Endothelial cell of umbilical vein (primary cell): ENCODE data around the gene ZNF346. TPM values are rescaled to one million over a fixed set of nuclear protein-coding genes. Genes with fewer than 3 reads are reported as not detected.

Experiments used
- BruUV-seq: library from RNA; stranded (reverse); fragments of 400-500 nt; replicated peaks from 2 replicates; lab custom pipeline; 2021; lab: Mats Ljungman, UMichigan
- CTCF ChIA-PET: fragments of 300-600, 350-600 bp; sonication (Branson Sonifier 250); formaldehyde crosslinking; loops from one replicate; lab custom pipeline; 2021; ENCODE audit warnings: antibody characterized with exemption, inconsistent platforms; lab: Charles Lee
- POLR2A ChIA-PET: fragments of 300-600, 350-600 bp; sonication (Branson Sonifier 250); formaldehyde crosslinking; loops from one replicate; lab custom pipeline; 2021; ENCODE audit warnings: antibody characterized with exemption, inconsistent platforms; lab: Charles Lee
- DNase-seq: peaks from one replicate; pipeline ENCODE4 v3.0.0-alpha.2; 2011; ENCODE audit warnings: low read depth, low spot score
- FAIRE-seq: peaks from 2 replicates; lab custom pipeline; 2011; peaks lifted over from hg19 to GRCh38; lab: Jason Lieb, UNC
- H2AFZ ChIP-seq: 2 replicates; pipeline ENCODE4 v1.6.0; 2012; ENCODE audit warnings: low read depth, low read length, control low read depth, inconsistent platforms
- H3K27ac ChIP-seq: 2 replicates; pipeline ENCODE4 v1.5.1; 2011; ENCODE audit warnings: low read depth, mild to moderate bottlenecking, control low read depth, low read length, moderate library complexity; ENCODE audit not compliant: insufficient read depth
- H3K27me3 ChIP-seq, 2 experiments: 2 replicates each; pipeline versions ENCODE4 v1.6.0 to v1.6.1; 2011; ENCODE audit warnings: low read length in 2 of 2, mixed read lengths in 1 of 2; ENCODE audit not compliant: control insufficient read depth in 2 of 2, insufficient read depth in 2 of 2
- H3K36me3 ChIP-seq, 2 experiments: 2 replicates in 1 of 2; 3 replicates in 1 of 2; pipeline ENCODE4 v1.5.1; 2011; ENCODE audit warnings: low read length in 2 of 2, mild to moderate bottlenecking in 1 of 2, moderate library complexity in 1 of 2; ENCODE audit not compliant: control insufficient read depth in 2 of 2, insufficient read depth in 2 of 2; ENCODE audit errors: extremely low read depth in 1 of 2
- H3K4me1 ChIP-seq: 3 replicates; pipeline ENCODE4 v1.5.1; 2011; ENCODE audit warnings: mild to moderate bottlenecking, low read length; ENCODE audit not compliant: control insufficient read depth, insufficient read depth; ENCODE audit errors: extremely low read depth
- H3K4me2 ChIP-seq: 2 replicates; pipeline ENCODE4 v1.6.1; 2011; ENCODE audit warnings: low read length, control low read depth, mixed read lengths; ENCODE audit not compliant: insufficient read depth
- H3K4me3 ChIP-seq, 3 experiments: fragments of 200-600 bp in 1 of 3; sonication (generic), shearing (Covaris generic) in 1 of 3; replicated peaks in 1 of 3; 2 replicates each; pipeline ENCODE4 v1.5.1; 2011 to 2016; ENCODE audit warnings: control low read depth in 3 of 3, low read length in 3 of 3, mild to moderate bottlenecking in 2 of 3, inconsistent platforms in 1 of 3, low read depth in 1 of 3, moderate library complexity in 1 of 3; ENCODE audit not compliant: insufficient read depth in 1 of 3
- H3K79me2 ChIP-seq: 2 replicates; pipeline ENCODE4 v1.6.0; 2012; ENCODE audit warnings: low read length, inconsistent platforms; ENCODE audit not compliant: control insufficient read depth, insufficient read depth
- H3K9ac ChIP-seq: replicated peaks from 2 replicates; pipeline ENCODE3; 2011; ENCODE audit warnings: low read length, control low read depth; ENCODE audit not compliant: insufficient read depth; ENCODE audit errors: extremely low read depth
- H3K9me1 ChIP-seq: replicated peaks from 3 replicates; pipeline ENCODE4 v1.6.0; 2011; ENCODE audit warnings: mild to moderate bottlenecking, low read length; ENCODE audit not compliant: control insufficient read depth, insufficient read depth; ENCODE audit errors: extremely low read depth
- H3K9me3 ChIP-seq: replicated peaks from 2 replicates; pipeline ENCODE4 v1.5.1; 2012; ENCODE audit warnings: low read length, inconsistent platforms; ENCODE audit not compliant: control insufficient read depth, insufficient read depth
- H4K20me1 ChIP-seq: replicated peaks from 2 replicates; pipeline ENCODE3; 2011; ENCODE audit warnings: mild to moderate bottlenecking, low read length; ENCODE audit not compliant: control insufficient read depth, insufficient read depth; ENCODE audit errors: extremely low read depth
- CTCF ChIP-seq, 2 donors: IDR thresholded peaks; 1 replicate in 1 of 2; 2 replicates in 1 of 2; pipeline ENCODE4 v1.5.1; 2011; ENCODE audit warnings: low read length in 2 of 2, mild to moderate bottlenecking in 2 of 2, moderate library complexity in 2 of 2, control low read depth in 1 of 2, inconsistent platforms in 1 of 2, low read depth in 1 of 2; ENCODE audit not compliant: insufficient read depth in 1 of 2; ENCODE audit errors: extremely low read depth in 1 of 2
- EZH2 ChIP-seq: IDR thresholded peaks from 2 replicates; pipeline ENCODE4 v1.6.1; 2012; ENCODE audit warnings: borderline replicate concordance, low read depth, mild to moderate bottlenecking, moderate library complexity, low read length, inconsistent platforms; ENCODE audit not compliant: severe bottlenecking
- FOS ChIP-seq: IDR thresholded peaks from 2 replicates; pipeline ENCODE4 v1.6.1; 2011; ENCODE audit warnings: mild to moderate bottlenecking, low read length, moderate library complexity, borderline replicate concordance; ENCODE audit not compliant: insufficient read depth
- GATA2 ChIP-seq: IDR thresholded peaks from 2 replicates; pipeline ENCODE4 v1.7.0; 2011; ENCODE audit warnings: low read depth, mild to moderate bottlenecking, moderate library complexity, mixed read lengths, low read length; ENCODE audit not compliant: insufficient read length, insufficient read depth
- JUN ChIP-seq: IDR thresholded peaks from 2 replicates; pipeline ENCODE4 v1.6.1; 2011; ENCODE audit warnings: borderline replicate concordance, low read depth; ENCODE audit not compliant: insufficient read length, insufficient read depth
- MAX ChIP-seq: IDR thresholded peaks from 2 replicates; pipeline ENCODE4 v1.6.1; 2011; ENCODE audit not compliant: insufficient read depth, insufficient read length
- MYC ChIP-seq: IDR thresholded peaks from one replicate; pipeline ENCODE4 v1.6.1; 2011; ENCODE audit warnings: mild to moderate bottlenecking, low read depth, low read length
- POLR2A ChIP-seq: IDR thresholded peaks from 2 replicates; pipeline ENCODE4 v1.6.1; 2012; ENCODE audit warnings: low read depth, mild to moderate bottlenecking, control low read depth, low read length
- POLR2AphosphoS5 ChIP-seq: IDR thresholded peaks from 2 replicates; pipeline ENCODE4 v1.6.1; 2012; ENCODE audit warnings: low read depth, mild to moderate bottlenecking, control low read depth, low read length, moderate library complexity; ENCODE audit not compliant: insufficient read depth
- dilution Hi-C: fragments of 300-500 bp; cut with MboI; formaldehyde crosslinking; loops from one replicate; pipeline ENCODE4 v1.15.0; 2019; ENCODE audit warnings: low sequenced_read_pairs; ENCODE audit not compliant: extremely low pct_ligation_motif_present
- intact Hi-C: fragments of 100-400 bp; cut with micrococcal nuclease; formaldehyde crosslinking; loops from one replicate; pipeline ENCODE4 v1.10.0; 2022
- polyA plus RNA-seq, 4 experiments: library from polyadenylated mRNA; depleted of rRNA in 3 of 4; stranded (reverse) in 3 of 4; unstranded in 1 of 4; fragments of >200 nt; gene quantifications; 2 replicates each; pipeline versions ENCODE4 v1.2.1 to v1.2.3, GENCODE V29; 2011 to 2012; ENCODE audit warnings: missing spikeins in 1 of 4
- total RNA-seq: library from RNA; stranded (reverse); gene quantifications from 2 replicates; pipeline ENCODE4 v1.2.3, GENCODE V29; 2021

Gene ZNF346
- total and polyA plus RNA-seq, 2 donors (not counting 3 experiments of a cell fraction or from before 2014, with no cell fraction given) = 25.3 to 35.2 TPM

GRCh38 chr5:177006265-177006972 lies 16.1 kb upstream of the ZNF346 start, which contains the start of gene UIMC1:
TSS of gene UIMC1 (minus strand) at chr5:177006779. CDS start at chr5:176982615, 24,164 bp downstream.
- CTCF ChIA-PET = interaction anchor here (0.7 to 4.1 kb wide), 9 partner anchors 12 to 443 kb away, joined by 3 to 16 read pairs (median 4); partner anchors contain the start of gene ZNF346
- intact Hi-C loops = loop anchor here (1.0 kb wide), 2 partner anchors 12 to 16 kb away; partner anchors contain the start of gene ZNF346
- Histone ChIP-seq H3K27me3 (no peaks in the 10 kb centered on the region), H3K9me3 (no peaks in the 10 kb centered on the region), H3K79me2 (peaks cover 48% of the 10 kb centered on the region), H3K27ac (peak within 1 kb of the TSS; percentile 73), H3K9ac (peak within 1 kb of the TSS; percentile 96), H2AFZ (peak within 1 kb of the TSS; percentile 63), H3K4me3 (peak within 1 kb of the TSS; percentile 77 to 99 (median 82)), H3K4me1 (peaks cover 16% of the 10 kb centered on the region), H3K36me3 (no peaks in the 10 kb centered on the region), H4K20me1 (no peaks in the 10 kb centered on the region), H3K9me1 (no peaks in the 10 kb centered on the region), H3K4me2 (peak within 1 kb of the TSS; percentile 83)
- TSS peak; percentile 60 for BruUV-seq
- TF ChIP-seq POLR2AphosphoS5 (peak; percentile 93), MAX (peak; percentile 31), EZH2 (no peak), POLR2A (peak; percentile 56)
- peak; percentile 96 for DNase-seq
- no peak for FAIRE-seq
- POLR2A ChIA-PET = interaction anchor here (0.6 to 1.1 kb wide), 4 partner anchors 12 to 469 kb away, joined by 3 to 7 read pairs (median 4); partner anchors contain the start of gene RNF44
- dilution Hi-C loops = no loop called here

DNA sequence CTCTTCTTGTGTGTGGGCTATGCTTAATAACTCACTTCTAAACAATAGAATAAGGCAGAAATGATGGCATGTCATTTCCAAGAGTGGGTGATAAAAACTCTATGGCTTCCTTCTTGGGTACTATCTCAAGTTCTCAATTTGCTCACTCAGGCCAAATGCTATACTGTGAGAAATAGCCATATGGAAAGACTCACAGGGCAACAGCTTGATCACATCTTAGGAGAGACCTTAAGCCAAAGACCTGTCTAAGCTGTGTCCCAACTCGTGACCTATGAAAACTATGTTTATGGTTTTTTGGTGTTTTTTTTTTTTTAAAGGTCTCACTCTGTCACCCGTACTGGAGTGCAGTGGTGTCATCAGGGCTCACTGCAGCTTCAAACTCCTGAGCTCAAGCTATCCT lies 13.8 kb upstream of the ZNF346 start:
- POLR2A ChIA-PET = interaction anchor here (0.7 kb wide), 1 partner anchor 14 kb away, joined by 4 read pairs; no protein-coding TSS in a partner anchor
- no peak overlapping the region for H3K27ac ChIP-seq

More for the DNA sequence above, 13.8 kb upstream of the ZNF346 start:
- no peak for TF ChIP-seq MAX
- no peak for TF ChIP-seq MYC
- no peak for TF ChIP-seq GATA2
- no peak for TF ChIP-seq POLR2A
- no peak for TF ChIP-seq CTCF (IDR thresholded peaks at IDR 0.05; ENCODE audit: extremely low read depth in 1 of 2, insufficient read depth in 1 of 2, low read depth in 1 of 2, low read length in 2 of 2)
- TF ChIP-seq FOS = no peak
- no peak for TF ChIP-seq JUN
- no peak for TF ChIP-seq EZH2
- TF ChIP-seq POLR2AphosphoS5 = no peak
- CTCF ChIA-PET = interaction anchor here (1.3 to 4.1 kb wide), 3 partner anchors 11 to 25 kb away, joined by 3 to 16 read pairs (median 3); partner anchors contain the start of gene ZNF346
- no peak for DNase-seq
- Histone ChIP-seq H3K9me1 (no peaks in the 10 kb centered on the region), H2AFZ (no peak overlapping the region), H4K20me1 (no peaks in the 10 kb centered on the region), H3K79me2 (peaks cover 25% of the 10 kb centered on the region), H3K4me1 (peaks cover 15% of the 10 kb centered on the region), H3K4me3 (no peak overlapping the region), H3K9me3 (no peaks in the 10 kb centered on the region), H3K36me3 (no peaks in the 10 kb centered on the region), H3K9ac (no peak overlapping the region), H3K4me2 (no peak overlapping the region), H3K27me3 (no peaks in the 10 kb centered on the region)
- dilution Hi-C loops = no loop called here
- intact Hi-C loops = no loop called here
- no TSS peak for BruUV-seq
- FAIRE-seq = no peak
